WTC11 (cell line): ENCODE data around the gene NXT1. TPM values are rescaled to one million over a fixed set of nuclear protein-coding genes. Genes with fewer than 3 reads are reported as not detected.
A peak's percentile ranks its signal among the peaks of the same experiment; 100 is the strongest.

Experiments
- ATAC-seq: fragments of 200-7000 bp; cut with Tn5 transposase; 2 replicates; pipeline ENCODE4 v1.10.0; 2021; ENCODE audit warnings: mild to moderate bottlenecking, moderate library complexity
- Bru-seq: library from RNA; stranded (reverse); fragments of 400-500 nt; gene quantifications from one replicate; lab custom pipeline; 2021; lab: Mats Ljungman, UMichigan
- CTCF ChIA-PET: fragments of 300-600 bp; sonication (Branson Sonifier 250); formaldehyde crosslinking; loops from one replicate; lab custom pipeline; 2021; ENCODE audit warnings: antibody characterized with exemption; lab: Charles Lee
- POLR2A ChIA-PET: fragments of 350-600 bp; sonication (Branson Sonifier 250); formaldehyde crosslinking; loops from one replicate; lab custom pipeline; 2021; ENCODE audit warnings: antibody characterized with exemption; lab: Charles Lee
- DNase-seq: peaks from one replicate; pipeline ENCODE4 v3.0.0; 2021; ENCODE audit warnings: low spot score
- H3K27ac Mint-ChIP-seq: 2 replicates; pipeline ENCODE4 v1.8.0; 2021; ENCODE audit warnings: mixed read lengths
- H3K27me3 Mint-ChIP-seq: 2 replicates; pipeline ENCODE4 v1.8.0; 2021; ENCODE audit warnings: low read depth, mild to moderate bottlenecking, moderate library complexity, mixed read lengths
- H3K36me3 Mint-ChIP-seq: 2 replicates; pipeline ENCODE4 v1.8.0; 2021; ENCODE audit warnings: mixed read lengths
- H3K4me1 Mint-ChIP-seq: 2 replicates; pipeline ENCODE4 v1.8.0; 2022; ENCODE audit warnings: mixed read lengths
- H3K4me3 Mint-ChIP-seq: 2 replicates; pipeline ENCODE4 v1.8.0; 2021; ENCODE audit warnings: mild to moderate bottlenecking, moderate library complexity, mixed read lengths
- H3K9me3 Mint-ChIP-seq: 2 replicates; pipeline ENCODE4 v1.8.0; 2021; ENCODE audit warnings: mixed read lengths
- FOXP1 ChIP-seq: sonication (generic); formaldehyde crosslinking; IDR thresholded peaks from 2 replicates; pipeline ENCODE4 v1.8.0; 2022; ENCODE audit warnings: missing genetic modification reagents, mild to moderate bottlenecking, moderate library complexity, borderline replicate concordance
- GABPB1 ChIP-seq: sonication (generic); formaldehyde crosslinking; IDR thresholded peaks from 2 replicates; pipeline ENCODE4 v1.8.1; 2023; ENCODE audit warnings: mild to moderate bottlenecking, missing genetic modification reagents
- NFATC4 ChIP-seq: fragments of 250-450 bp; sonication (Bioruptor Pico); IDR thresholded peaks from 2 replicates; pipeline ENCODE4 v1.9.0; 2021; ENCODE audit warnings: mild to moderate bottlenecking
- NFYB ChIP-seq: sonication (generic); formaldehyde crosslinking; conservative IDR thresholded peaks from 2 replicates; pipeline ENCODE4 v1.8.0; 2022; ENCODE audit warnings: low read depth, missing genetic modification reagents
- PRRX2 ChIP-seq: fragments of 250-450 bp; sonication (Bioruptor Pico); IDR thresholded peaks from 2 replicates; pipeline ENCODE4 v1.8.0; 2021; ENCODE audit warnings: mild to moderate bottlenecking
- SP1 ChIP-seq: sonication (generic); formaldehyde crosslinking; conservative IDR thresholded peaks from 2 replicates; pipeline ENCODE4 v1.8.1; 2022; ENCODE audit warnings: missing genetic modification reagents
- long read RNA-seq, 3 experiments: library from RNA in 1 of 3; library from capped mRNA in 1 of 3; library from polyadenylated mRNA in 1 of 3; unstranded in 2 of 3; stranded (forward) in 1 of 3; transcript quantifications; one replicate each; pipeline ENCODE4 v2.0.0, GENCODE V29; 2021
- total RNA-seq: library from RNA; stranded (reverse); gene quantifications from 3 replicates; pipeline ENCODE4 v1.2.3, GENCODE V29; 2021
- TF ChIP-seq, protein P1 (sequence below): sonication (generic); formaldehyde crosslinking; IDR thresholded peaks from 2 replicates; pipeline ENCODE4 v1.8.1; 2023; ENCODE audit warnings: mild to moderate bottlenecking, missing genetic modification reagents
- TF ChIP-seq, protein P2 (sequence below): sonication (generic); formaldehyde crosslinking; IDR thresholded peaks from 2 replicates; pipeline ENCODE4 v1.8.0; 2022; ENCODE audit warnings: mild to moderate bottlenecking, missing genetic modification reagents
- TF ChIP-seq, protein P3 (sequence below): sonication (generic); formaldehyde crosslinking; IDR thresholded peaks from 2 replicates; pipeline ENCODE4 v1.8.1; 2022; ENCODE audit warnings: mild to moderate bottlenecking, moderate library complexity, missing genetic modification reagents
- TF ChIP-seq, protein P4 (sequence below): sonication (generic); formaldehyde crosslinking; IDR thresholded peaks from 2 replicates; pipeline ENCODE4 v1.8.0; 2022; ENCODE audit warnings: mild to moderate bottlenecking, missing genetic modification reagents
- TF ChIP-seq, protein P5 (sequence below): fragments of 250-450 bp; sonication (Bioruptor Pico); IDR thresholded peaks from 2 replicates; pipeline ENCODE4 v2.1.2; 2022; ENCODE audit warnings: mild to moderate bottlenecking, moderate library complexity
- TF ChIP-seq, protein P6 (sequence below): sonication (generic); formaldehyde crosslinking; IDR thresholded peaks from 2 replicates; pipeline ENCODE4 v1.8.0; 2022; ENCODE audit warnings: mild to moderate bottlenecking, missing genetic modification reagents
- TF ChIP-seq, protein P7 (sequence below): sonication (generic); formaldehyde crosslinking; IDR thresholded peaks from 2 replicates; pipeline ENCODE4 v1.8.0; 2023; ENCODE audit warnings: missing genetic modification reagents, mild to moderate bottlenecking, borderline replicate concordance

NXT1 gene
- total RNA-seq = 18.5 to 19.5 TPM (median 18.8 TPM) in 3 replicates
- Bru-seq, nascent RNA = percentile 83 among the genes with signal in this experiment
- long read RNA-seq, experiment 1, transcript NXT1-201 (2 exons, 1,123 nt) = major isoform, 64 of 65 reads
- long read RNA-seq, experiment 1, partial matches to known transcripts = 1 of 65 reads
- long read RNA-seq, experiment 1, other reads (novel, unspliced or antisense) = 0 of 65 reads
- long read RNA-seq, experiment 2, transcript NXT1-201 (2 exons, 1,123 nt) = major isoform, 29 of 32 reads
- long read RNA-seq, experiment 2, partial matches to known transcripts = 3 of 32 reads
- long read RNA-seq, experiment 2, other reads (novel, unspliced or antisense) = 0 of 32 reads
- long read RNA-seq, experiment 3, partial matches to known transcripts = 0 of 3 reads
- long read RNA-seq, experiment 3, other reads (novel, unspliced or antisense) = 0 of 3 reads

DNA sequence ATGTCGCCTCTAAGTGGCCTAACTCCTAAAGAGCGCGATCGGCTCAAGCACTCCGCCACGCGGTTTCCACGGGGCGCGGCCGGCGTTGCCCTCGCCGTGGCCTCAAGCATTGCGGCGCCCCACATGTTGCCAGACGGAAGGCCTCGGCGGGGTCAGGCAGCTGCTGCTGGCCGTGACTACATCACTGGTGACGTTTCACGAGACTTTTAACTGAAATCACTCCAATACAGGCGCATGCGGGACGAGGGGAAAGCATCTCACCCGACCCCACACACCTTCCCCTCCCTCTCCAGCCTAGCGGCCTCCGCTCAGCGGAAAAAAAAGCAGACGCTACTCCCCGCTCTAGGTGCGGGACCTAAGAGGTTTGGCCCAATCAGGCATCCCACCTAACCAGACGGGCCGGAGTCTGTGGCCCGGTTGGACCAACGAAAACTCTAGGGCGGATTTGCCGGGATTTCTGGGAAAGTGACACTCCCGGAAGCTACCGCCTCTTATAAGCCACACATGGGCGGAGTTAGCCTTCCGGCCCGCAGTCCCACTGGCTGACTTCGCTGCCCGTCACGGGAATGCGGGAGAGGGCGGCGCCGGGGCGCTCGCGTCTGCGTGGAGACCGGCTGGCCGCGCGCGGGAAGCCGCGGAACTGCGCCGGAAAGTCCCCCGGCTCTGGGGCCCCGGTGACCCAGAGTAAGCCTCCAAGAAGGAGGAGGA, at the start of gene NXT1:
NXT1 (plus strand) TSS at position 596 of the 708 bp plus-strand sequence. CDS start 3,251 bp downstream, outside the sequence.
- H3K27ac Mint-ChIP-seq = peak within 1 kb of the TSS; percentile 100
- POLR2A ChIA-PET = interaction anchor here (0.8 to 1.2 kb wide), 4 partner anchors 8 to 71 kb away, joined by 3 to 4 read pairs (median 4); partner anchors contain the start of genes GZF1 and NAPB
- H3K4me1 Mint-ChIP-seq = peaks cover 34% of the 10 kb centered on the region
- H3K4me3 Mint-ChIP-seq = peak within 1 kb of the TSS; percentile 97
- ATAC-seq = peak; percentile 93
- no peaks in the 10 kb centered on the region; the same call in none of the 2 replicates for H3K27me3 Mint-ChIP-seq
- CTCF ChIA-PET = interaction anchor here (0.6 to 2.5 kb wide), 22 partner anchors 8 to 1589 kb away, joined by 3 to 27 read pairs (median 5); partner anchors contain the start of genes NAPB and THBD
- H3K36me3 Mint-ChIP-seq = peaks cover 12% of the 10 kb centered on the region
- TF ChIP-seq GABPB1 (peak; percentile 72; the same call in 1 of the 2 replicates), SP1 (CRISPR knock-in tag) (peak; percentile 100), PRRX2 (CRISPR knock-in tag) (no peak), NFATC4 (CRISPR knock-in tag) (no peak), FOXP1 (CRISPR knock-in tag) (peak; percentile 48; the same call in 1 of the 2 replicates), NFYB (CRISPR knock-in tag) (peak; percentile 90)
- TF ChIP-seq, protein P1, sequence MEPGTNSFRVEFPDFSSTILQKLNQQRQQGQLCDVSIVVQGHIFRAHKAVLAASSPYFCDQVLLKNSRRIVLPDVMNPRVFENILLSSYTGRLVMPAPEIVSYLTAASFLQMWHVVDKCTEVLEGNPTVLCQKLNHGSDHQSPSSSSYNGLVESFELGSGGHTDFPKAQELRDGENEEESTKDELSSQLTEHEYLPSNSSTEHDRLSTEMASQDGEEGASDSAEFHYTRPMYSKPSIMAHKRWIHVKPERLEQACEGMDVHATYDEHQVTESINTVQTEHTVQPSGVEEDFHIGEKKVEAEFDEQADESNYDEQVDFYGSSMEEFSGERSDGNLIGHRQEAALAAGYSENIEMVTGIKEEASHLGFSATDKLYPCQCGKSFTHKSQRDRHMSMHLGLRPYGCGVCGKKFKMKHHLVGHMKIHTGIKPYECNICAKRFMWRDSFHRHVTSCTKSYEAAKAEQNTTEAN (CRISPR knock-in tag) = 0 out of 2 replicates have a peak, but pooled peaks have one; percentile 54
- TF ChIP-seq, protein P2, sequence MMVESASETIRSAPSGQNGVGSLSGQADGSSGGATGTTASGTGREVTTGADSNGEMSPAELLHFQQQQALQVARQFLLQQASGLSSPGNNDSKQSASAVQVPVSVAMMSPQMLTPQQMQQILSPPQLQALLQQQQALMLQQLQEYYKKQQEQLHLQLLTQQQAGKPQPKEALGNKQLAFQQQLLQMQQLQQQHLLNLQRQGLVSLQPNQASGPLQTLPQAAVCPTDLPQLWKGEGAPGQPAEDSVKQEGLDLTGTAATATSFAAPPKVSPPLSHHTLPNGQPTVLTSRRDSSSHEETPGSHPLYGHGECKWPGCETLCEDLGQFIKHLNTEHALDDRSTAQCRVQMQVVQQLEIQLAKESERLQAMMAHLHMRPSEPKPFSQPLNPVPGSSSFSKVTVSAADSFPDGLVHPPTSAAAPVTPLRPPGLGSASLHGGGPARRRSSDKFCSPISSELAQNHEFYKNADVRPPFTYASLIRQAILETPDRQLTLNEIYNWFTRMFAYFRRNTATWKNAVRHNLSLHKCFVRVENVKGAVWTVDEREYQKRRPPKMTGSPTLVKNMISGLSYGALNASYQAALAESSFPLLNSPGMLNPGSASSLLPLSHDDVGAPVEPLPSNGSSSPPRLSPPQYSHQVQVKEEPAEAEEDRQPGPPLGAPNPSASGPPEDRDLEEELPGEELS (CRISPR knock-in tag) = 0 out of 2 replicates have a peak, but pooled peaks have one; percentile 13
- TF ChIP-seq, protein P3, sequence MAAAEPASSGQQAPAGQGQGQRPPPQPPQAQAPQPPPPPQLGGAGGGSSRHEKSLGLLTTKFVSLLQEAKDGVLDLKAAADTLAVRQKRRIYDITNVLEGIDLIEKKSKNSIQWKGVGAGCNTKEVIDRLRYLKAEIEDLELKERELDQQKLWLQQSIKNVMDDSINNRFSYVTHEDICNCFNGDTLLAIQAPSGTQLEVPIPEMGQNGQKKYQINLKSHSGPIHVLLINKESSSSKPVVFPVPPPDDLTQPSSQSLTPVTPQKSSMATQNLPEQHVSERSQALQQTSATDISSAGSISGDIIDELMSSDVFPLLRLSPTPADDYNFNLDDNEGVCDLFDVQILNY (CRISPR knock-in tag) = 0 out of 2 replicates have a peak, but pooled peaks have one; percentile 1
- TF ChIP-seq, protein P4, sequence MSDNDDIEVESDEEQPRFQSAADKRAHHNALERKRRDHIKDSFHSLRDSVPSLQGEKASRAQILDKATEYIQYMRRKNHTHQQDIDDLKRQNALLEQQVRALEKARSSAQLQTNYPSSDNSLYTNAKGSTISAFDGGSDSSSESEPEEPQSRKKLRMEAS (CRISPR knock-in tag) = peak; percentile 76
- TF ChIP-seq, protein P5, sequence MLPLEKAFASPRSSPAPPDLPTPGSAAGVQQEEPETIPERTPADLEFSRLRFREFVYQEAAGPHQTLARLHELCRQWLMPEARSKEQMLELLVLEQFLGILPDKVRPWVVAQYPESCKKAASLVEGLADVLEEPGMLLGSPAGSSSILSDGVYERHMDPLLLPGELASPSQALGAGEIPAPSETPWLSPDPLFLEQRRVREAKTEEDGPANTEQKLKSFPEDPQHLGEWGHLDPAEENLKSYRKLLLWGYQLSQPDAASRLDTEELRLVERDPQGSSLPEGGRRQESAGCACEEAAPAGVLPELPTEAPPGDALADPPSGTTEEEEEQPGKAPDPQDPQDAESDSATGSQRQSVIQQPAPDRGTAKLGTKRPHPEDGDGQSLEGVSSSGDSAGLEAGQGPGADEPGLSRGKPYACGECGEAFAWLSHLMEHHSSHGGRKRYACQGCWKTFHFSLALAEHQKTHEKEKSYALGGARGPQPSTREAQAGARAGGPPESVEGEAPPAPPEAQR = no peak
- TF ChIP-seq, protein P6, sequence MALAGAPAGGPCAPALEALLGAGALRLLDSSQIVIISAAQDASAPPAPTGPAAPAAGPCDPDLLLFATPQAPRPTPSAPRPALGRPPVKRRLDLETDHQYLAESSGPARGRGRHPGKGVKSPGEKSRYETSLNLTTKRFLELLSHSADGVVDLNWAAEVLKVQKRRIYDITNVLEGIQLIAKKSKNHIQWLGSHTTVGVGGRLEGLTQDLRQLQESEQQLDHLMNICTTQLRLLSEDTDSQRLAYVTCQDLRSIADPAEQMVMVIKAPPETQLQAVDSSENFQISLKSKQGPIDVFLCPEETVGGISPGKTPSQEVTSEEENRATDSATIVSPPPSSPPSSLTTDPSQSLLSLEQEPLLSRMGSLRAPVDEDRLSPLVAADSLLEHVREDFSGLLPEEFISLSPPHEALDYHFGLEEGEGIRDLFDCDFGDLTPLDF (CRISPR knock-in tag) = no peak
- TF ChIP-seq, protein P7, sequence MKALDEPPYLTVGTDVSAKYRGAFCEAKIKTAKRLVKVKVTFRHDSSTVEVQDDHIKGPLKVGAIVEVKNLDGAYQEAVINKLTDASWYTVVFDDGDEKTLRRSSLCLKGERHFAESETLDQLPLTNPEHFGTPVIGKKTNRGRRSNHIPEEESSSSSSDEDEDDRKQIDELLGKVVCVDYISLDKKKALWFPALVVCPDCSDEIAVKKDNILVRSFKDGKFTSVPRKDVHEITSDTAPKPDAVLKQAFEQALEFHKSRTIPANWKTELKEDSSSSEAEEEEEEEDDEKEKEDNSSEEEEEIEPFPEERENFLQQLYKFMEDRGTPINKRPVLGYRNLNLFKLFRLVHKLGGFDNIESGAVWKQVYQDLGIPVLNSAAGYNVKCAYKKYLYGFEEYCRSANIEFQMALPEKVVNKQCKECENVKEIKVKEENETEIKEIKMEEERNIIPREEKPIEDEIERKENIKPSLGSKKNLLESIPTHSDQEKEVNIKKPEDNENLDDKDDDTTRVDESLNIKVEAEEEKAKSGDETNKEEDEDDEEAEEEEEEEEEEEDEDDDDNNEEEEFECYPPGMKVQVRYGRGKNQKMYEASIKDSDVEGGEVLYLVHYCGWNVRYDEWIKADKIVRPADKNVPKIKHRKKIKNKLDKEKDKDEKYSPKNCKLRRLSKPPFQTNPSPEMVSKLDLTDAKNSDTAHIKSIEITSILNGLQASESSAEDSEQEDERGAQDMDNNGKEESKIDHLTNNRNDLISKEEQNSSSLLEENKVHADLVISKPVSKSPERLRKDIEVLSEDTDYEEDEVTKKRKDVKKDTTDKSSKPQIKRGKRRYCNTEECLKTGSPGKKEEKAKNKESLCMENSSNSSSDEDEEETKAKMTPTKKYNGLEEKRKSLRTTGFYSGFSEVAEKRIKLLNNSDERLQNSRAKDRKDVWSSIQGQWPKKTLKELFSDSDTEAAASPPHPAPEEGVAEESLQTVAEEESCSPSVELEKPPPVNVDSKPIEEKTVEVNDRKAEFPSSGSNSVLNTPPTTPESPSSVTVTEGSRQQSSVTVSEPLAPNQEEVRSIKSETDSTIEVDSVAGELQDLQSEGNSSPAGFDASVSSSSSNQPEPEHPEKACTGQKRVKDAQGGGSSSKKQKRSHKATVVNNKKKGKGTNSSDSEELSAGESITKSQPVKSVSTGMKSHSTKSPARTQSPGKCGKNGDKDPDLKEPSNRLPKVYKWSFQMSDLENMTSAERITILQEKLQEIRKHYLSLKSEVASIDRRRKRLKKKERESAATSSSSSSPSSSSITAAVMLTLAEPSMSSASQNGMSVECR = 0 out of 2 replicates have a peak, but pooled peaks have one; percentile 52
- peak; percentile 94 for DNase-seq
- H3K9me3 Mint-ChIP-seq = no peaks in the 10 kb centered on the region
